GM19351 (cell line): ENCODE measurements around the gene CBFB.

Source experiments
- ATAC-seq: cut with Tn5 transposase; IDR thresholded peaks from one replicate; pipeline ENCODE4 v1.9.1; 2021; ENCODE audit warnings: mild to moderate bottlenecking, moderate library complexity; ENCODE audit not compliant: unreplicated experiment

Gene CBFB

DNA sequence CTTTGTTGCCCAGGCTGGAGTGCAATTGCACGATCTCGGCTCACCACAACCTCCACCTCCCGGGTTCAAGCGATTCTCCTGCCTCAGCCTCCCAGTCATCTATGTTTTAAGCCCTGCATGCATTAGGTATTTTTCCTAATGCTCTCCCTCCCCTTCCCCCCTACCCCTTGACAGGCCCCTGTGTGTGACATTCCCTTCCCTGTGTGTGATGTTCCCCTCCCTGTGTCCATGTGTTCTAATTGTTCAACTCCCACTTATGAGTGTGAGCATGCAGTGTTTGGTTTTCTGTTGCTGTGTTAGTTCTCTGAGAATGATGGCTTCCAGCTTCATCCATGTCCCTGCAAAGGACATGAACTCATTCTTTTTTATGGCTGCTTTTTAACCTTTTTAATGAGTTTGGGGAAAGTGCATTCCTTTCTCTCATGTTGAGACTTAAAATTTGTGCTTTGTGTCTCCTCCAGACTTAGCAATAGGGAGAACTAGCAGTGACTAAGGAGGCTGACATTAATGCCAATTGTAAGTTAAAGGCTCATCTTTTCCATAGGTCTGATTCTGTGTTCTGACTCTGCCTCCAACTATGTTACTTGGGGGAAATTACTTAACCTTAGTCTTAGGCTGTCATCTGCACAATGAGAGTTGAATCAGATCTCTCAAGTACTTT lies 63.1 kb downstream of the CBFB start:
- ATAC-seq, result no peak

DNA sequence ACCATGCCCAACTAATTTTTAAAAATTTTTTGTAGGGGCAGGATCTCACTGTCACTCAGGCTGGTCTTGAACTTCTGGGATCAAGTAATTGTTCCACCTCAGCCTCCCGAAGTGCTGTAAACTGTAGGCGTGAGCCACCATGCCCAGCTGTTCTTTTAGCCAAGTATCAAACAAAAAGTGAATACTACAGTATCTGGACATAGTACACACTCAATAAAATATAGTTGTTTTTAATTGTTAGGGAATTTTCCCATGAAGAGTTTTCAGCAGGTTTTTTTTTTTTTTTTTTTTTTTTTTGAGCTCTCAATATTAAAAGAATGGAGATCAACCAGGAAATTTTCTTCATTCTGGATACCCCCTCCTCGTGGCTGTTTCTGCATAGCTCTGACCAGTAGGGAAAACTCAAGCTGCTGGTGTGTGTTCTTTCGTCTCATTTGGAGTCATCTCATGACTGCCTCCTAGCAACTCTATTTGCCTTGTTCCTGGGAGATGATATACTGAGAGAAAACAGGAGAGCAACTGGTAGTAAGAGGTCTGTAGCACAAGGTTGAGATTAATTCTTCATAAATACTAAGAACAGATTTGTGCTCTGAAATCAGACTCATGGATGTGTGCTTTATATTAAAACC lies 64.3 kb downstream of the CBFB start:
- no peak for ATAC-seq

DNA sequence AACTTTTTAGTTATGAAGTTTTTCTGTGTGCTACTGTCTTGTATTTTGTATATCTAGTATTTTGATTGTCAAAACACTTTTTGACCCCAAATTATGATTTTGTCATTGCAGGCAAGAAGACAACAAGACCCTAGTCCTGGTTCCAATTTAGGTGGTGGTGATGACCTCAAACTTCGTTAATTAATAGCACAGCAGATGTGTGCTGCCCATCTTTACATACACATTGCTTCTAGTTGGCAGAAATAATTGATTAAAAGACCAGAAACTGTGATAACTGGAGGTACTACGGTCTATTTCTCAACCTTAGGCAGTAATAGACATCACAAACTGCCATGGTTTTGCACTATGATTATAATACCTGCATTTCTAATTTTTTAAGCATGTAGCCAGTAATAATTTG lies 69.7 kb downstream of the CBFB start:
- no peak for ATAC-seq

DNA sequence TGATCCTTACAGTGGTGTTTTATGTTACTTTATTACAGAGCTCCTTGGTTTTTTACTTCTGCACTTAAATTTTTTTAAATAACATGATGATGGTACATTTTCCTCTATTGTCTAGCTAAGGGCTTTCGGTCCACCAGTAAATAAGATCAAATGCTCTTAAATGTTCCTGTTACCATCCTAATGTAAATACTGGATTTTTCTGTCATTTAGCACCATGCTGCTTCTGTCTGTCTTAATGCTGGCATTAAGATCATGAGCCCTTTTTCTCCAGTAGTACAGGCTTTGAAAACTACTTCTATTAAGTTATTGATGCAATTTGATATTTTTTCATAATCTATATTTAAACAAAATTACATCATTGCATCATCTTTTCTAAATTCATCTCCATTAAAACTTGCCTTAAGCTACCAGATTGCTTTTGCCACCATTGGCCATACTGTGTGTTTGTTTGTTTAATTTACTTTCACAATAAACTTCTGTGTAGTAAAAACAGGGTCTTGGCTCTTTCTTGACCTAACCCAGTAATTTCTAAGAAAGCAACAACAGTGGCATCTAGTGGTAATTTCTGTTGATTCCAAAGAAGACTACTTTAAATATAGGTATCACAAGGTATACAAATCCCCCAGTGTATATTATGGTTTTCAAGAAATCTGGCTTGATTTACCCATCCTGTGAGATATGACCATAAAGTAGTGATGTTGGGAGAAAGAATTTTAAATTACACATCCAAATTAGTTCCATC lies 71.8 kb downstream of the CBFB start:
- ATAC-seq, result no peak

DNA sequence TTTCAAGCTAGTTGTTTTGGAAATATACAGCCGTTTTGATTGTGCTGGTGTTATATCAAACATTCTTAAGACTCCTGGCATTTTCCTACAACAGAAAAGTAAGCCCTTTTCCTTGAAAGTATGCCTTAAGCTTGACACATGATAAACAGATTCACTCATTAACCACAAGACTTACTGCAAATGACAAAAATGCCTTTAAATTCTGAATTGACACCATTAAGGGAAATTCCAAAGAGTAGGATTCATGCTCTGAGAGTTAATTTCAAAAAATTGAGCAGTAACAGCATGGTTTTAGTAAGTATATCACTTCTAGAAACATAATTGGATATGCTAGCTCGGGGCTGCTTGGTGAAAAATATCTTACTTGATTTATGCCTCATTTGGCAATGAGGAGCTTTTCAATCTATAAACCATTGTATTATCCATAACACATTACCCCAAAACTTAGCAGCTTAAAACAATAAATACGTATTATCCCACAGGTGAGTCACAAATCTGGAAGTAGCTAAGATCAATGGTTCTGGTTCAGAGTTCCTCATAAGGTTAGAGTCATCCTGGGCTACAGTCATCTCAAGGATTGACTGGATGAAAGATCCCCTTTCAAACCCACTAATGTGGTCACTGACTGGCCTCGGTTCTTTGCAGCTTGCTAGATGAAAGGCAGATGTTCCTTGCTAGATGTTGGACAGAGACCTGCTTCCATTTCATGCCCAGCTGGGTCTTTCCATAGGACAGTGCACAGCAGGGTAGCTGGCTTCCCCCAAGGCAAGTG lies 72.5 kb downstream of the CBFB start:
- ATAC-seq, result no peak

DNA sequence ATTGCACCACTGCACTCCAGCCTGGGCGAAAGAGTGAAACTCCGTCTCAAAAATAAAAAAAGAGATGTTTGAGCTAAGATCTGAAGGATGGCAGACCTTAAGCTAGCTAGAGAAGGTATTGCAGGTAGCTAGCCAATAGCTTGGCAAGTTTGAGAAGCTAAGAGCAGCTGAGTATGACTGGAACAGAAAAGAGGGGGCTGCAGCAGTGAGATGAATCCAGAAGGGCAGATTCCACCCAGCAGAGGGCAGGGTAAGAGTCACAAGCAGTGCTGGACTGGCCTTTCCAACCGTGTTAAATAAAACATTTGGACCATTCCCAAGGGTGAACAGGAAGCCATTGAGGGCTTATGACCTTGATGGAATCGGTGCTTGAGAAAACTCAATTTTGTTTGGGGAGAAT lies 75.1 kb downstream of the CBFB start:
- ATAC-seq, result no peak

DNA sequence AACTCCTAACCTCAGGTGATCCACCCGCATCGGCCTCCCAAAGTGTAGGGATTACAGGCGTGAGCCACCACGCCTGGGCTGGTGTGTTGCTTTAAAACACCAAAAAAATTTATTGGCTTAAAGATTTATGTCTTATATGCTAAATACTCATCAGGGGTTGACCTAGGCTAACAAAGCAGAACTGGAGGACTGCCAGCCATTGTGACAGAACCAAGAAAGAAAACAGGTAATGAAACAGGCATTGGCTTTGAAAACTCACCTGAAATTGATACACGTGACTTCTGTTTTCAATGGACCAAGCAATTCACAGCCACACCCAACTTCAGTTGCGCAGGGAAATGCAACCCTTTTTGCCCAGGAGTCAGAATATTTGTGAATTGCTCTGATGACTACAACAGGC lies 75.9 kb downstream of the CBFB start:
- no peak for ATAC-seq

DNA sequence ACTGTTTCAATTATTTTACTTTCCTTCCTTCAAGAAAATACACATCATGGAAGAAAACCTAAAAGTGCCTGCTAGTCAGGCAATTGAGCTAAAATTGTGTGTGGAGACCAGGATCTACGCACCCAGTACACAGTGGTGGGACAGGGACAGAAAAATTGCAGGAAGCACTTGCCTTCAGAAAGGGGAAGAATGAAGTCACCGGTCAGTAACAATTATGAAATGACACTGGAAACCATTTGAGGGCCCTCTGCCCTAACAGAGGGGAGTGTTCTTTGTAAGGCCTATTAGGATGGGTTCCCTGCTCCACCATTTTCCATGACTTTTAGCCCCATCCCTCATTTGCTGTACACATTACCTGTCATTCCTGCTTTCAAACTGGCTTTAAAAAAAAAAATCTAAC lies 76.3 kb downstream of the CBFB start:
- no peak for ATAC-seq

DNA sequence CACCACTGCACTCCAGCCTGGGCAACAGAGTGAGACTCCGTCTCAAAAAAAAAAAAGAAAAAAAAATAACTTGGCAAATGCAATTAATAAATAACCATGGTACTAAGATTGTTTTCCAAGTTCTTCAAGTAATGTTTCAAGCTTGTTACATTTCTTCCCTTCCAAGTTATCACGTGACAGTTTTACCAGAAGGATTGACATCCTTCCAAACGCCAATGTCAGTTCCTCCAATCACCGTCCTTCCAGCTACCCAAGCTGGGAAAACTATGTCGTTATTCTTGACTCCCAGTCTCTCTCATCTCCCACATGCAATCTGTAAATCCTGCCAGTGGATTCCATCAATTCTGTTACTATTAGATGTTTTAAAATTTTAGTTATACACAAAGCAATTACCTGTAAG lies 76.9 kb downstream of the CBFB start:
- no peak for ATAC-seq

DNA sequence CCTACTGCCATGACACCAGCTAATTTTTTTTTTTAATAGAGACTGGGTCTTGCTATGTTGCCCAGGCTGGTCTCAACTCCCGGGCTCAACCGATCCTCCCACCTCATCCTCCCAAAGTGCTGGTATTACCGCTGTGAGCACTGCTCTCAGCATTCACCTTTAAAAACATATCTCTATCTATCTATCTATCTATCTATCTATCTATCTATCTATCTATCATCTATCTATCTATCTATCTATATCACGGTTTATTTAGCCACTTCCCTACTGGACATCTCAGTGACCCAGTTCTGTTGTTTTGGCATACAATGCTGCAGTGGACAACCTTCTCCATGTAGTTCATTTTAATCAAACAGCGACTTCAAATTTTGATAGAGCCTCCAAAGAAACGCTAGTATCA lies 79.5 kb downstream of the CBFB start:
- no peak for ATAC-seq

DNA sequence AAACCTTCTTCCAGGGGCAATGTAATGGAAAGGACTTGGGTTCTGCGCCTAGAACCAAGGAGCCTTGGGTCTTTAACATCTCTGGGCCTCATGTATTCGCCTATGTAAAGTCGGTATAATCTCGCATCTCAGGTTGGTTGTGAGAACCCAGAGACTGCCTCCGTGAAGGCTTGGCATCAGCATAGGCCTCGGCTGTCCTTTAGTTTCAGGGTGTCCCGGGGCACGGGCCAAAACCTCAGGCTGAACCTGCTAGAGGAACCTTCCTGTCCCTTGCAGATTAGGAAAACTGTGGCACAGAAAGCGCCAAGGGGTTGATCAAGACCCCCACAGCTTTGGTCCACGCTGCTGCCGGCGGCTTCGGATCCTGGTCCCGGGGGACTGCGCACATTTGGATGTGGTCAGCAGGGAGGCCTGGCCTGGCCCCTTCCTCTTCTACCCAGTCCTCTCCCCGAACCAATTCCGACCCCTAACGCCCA lies 80.0 kb downstream of the CBFB start:
- no peak for ATAC-seq

DNA sequence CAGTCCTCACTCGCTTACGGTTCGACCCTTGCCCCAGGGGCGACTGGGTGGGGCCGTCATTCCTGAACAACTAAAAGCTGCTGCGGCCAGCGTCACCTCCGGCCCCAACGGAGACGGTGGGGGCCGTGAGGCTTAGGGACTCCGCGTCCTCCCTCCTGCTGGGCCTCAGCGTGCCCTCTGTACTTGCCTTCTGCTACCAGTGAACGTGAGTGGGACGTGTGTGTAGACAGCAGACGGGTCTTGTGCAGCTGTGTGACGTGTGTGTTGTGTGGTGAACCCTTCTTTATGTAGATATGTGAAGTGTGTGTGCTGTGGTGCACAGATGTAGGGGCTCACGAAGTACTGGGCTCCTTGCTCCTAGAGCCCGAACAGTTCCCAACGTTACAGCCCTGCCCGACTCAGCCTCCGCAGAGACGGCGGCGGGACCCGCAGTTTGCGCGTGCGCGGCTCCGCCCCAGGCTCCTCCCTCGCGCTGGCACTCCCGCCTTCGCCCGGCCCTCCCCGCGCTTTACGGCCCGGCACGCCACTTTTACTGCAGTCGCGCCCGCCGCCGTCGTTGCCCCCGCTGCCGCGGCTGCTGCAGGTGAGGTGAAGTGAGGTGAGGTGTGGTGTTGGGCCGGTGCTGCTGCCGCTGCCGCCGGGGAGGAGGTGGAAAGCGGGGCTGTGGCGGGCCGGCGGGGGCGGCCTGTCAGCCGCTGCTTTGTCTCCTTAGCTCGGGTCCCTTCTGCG lies 80.6 kb downstream of the CBFB start, which contains the start of gene PHAF1:
Gene PHAF1, plus strand, starts transcription at position 535 of the 729 bp plus-strand sequence. CDS start 235 bp downstream, outside the sequence.
- ATAC-seq, result peak; percentile 82

DNA sequence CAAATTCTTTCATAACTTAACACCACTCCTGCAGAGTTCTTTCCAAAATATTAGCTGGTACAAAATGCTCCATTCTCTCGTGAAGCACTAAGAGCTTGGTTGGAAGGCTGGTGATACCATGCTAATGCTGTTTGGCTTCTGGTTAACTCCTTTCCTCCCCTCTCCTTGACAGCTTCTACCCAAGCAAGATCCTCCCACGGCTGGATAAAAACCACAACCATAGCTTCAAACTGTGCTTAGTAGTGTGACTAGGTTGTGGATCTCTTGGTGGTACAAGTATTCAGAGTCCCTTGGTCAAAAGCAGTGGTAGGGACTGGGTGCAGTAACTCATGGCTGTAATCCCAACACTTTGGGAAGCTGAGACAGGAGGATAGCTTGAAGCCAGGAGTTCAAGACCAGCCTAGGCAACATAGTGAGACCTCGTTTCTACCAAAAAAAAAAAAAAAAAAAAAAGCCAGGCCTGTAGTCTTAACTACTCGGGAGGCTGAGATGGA lies 83.0 kb downstream of the CBFB start:
- no peak for ATAC-seq

DNA sequence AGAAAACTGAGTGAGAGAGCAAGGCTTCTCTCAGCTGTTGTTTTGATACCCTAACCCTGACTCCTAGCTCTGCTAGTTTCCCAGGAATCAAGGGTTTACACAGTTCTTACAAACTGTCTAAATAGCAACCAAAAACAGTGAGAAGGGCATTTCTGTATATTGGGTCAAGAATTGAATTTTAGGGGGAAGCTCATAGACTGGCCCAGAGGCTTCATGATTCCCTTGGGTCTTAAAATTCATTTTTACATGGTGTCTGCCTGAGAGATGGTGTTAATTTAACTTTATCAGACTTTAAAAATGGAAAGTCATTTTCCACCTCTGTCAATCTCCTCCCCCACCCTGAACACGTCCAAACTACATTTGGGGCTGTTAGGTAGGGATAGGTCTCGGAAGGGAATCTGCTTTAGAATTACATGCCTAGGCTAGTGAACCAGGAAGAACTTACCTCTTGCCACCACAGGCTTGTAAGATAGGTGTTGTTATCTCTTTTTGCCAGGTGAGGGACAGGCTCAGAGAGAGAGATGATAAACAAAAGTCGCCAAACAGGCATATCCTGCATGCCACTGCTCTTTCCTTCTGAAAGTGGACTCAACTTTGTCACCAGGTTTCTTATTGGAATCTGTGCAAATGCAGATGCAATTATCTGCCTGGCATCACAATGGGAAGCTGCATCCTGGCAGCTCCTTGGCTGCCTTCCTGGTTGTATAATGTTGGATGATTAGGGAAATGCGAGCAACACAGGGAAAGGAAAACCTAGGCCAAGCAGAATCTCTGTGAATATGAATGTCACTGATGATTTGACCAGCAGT lies 83.8 kb downstream of the CBFB start:
- no peak for ATAC-seq

DNA sequence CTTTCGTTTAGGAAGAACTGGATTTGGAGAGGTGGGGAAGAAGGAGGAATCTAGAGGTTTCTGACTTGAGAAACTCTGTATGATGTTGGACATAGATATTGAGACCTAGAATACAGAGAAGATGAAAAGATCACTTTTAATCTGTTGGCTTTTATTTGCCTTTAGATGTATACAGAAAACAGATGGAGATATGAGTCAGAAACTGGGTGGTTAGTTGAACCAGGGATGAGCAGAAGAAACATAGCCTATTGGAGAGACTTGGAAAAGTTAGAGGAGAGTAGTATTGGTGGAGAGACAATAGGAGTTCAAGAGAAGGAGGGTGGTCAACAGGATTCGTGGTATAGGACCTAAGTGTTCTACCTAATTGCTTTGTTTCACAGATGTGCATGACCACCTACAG lies 85.8 kb downstream of the CBFB start:
- no peak for ATAC-seq

DNA sequence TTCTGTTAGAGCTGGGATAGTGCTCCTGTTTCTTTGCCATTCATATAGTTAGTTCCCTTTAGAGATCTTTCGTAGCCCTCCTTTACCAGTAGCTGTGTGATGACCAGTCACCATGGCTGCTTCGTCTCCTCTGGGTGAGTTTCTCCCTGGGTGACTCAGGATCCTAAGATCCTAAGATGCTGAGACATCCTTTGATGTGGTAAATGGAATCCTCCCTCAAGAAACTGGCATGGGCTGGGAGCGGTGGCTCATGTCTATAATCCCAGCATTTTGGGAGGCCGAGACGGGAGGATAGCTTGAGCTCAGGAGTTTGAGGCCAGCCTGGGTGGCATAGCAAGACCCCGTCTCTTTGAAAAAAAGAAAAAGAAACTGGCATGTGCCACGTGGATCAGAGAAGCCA lies 86.7 kb downstream of the CBFB start:
- no peak for ATAC-seq

DNA sequence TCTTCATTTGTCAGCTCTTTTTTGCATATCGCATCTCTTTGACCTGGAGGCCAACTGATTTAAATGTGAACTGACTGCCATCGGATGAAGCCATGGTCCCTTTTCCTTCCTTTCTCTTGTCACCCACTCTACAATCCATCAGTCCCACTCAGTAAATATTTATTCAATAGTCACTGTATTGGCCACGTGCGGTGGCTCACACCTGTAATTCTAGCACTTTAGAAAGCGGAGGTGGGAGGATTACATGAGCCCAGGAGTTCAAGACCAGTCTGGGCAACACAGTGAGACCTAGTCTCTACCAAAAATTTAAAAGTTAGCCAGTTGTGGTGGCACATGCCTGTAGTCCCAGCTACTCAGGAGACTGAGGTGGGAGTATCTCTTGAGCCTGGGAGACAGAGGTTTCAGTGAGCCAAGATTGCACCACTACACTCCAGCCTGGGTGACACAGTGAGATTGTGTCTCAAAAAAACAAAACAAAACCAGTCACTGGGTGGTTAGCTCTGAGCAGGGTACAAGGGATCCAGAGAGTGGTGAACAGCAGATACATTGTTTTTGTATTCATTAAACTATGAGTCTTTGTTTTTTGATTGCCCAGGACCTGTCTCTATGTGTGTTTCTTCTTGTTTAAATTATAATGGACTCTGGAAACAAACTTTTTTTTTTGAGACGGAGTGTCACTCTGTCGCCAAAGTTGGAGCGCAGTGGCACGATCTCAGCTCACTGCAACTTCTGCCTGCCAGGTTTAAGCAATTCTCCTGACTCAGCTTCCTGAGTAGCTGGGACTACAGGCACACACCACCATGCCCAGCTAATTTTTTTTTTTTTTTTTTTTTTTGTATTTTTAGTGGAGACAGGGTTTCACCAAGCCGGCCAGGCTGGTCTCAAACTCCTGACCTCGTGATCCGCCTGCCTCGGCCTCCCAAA lies 87.7 kb downstream of the CBFB start:
- ATAC-seq, result no peak

DNA sequence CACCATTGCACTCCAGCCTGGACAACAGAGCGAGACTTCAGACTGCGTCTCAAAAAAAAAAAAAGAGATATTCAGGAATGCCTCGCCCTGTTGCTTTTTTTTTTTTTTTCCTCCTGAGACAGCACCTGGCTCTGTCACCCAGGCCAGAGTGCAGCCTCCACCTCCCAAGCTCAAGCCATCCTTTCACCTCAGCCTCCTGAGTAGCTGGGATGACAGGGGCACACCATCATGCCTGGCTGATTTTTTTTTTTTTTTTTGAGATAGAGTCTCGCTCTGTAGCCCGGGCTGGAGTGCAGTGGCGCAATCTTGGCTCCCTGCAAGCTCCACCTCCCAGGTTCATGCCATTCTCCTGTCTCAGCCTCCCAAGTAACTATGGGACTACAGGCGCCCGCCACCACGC lies 88.8 kb downstream of the CBFB start:
- ATAC-seq, result no peak

DNA sequence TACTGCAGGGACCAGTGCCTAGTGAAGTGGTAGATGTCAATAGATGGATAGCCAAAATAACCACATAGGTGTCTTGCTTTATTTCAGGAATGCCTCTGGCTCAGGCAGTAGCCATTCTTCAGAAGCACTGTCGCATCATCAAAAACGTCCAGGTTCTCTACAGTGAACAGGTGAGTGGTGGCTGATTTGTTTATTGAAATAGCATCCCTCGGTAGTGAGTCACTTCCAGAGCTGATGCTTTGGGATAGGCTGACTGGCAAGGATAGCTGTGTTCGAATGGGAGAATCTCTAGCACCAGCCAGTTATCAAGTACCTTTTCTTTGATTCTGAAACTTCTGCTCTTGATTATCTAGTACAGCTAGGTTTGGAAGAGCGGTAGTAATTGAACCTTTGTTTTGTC lies 91.1 kb downstream of the CBFB start:
- ATAC-seq, result no peak
